CD4-positive, alpha-beta T cell treated with Interleukin-4 for 1 hour (primary cell): ENCODE measurements around the gene CD84.
"Not testable (repeated sequence)": the region's sequence is repeated elsewhere in the genome, so short reads cannot be mapped to it uniquely, and the experiment has no call there.

Experiments
- DNase-seq, 2 donors: peaks; one replicate each; pipeline ENCODE4 v3.0.0-alpha.2; 2020 to 2022

The CD84 gene

GRCh38 chr1:160539990-160540858, 39.1 kb downstream of the CD84 start:
- DNase-seq, result peak; percentile 70 to 79

- no peak for DNase-seq
Measured at GRCh38 chr1:160539684-160539989, 39.7 kb downstream of the CD84 start.

- DNase-seq, result no peak
Measured at GRCh38 chr1:160538985-160539651, 40.2 kb downstream of the CD84 start.

GRCh38 chr1:160537714-160538665, 41.3 kb downstream of the CD84 start:
- DNase-seq, result no peak

- DNase-seq, result no peak
Measured at GRCh38 chr1:160534823-160535605, 44.3 kb downstream of the CD84 start.

GRCh38 chr1:160532557-160532813, 46.8 kb downstream of the CD84 start:
- DNase-seq, result not testable (repeated sequence)

GRCh38 chr1:160531809-160532556, 47.3 kb downstream of the CD84 start:
- not testable (repeated sequence) for DNase-seq

GRCh38 chr1:160529401-160529952, 49.8 kb downstream of the CD84 start:
- DNase-seq, result not testable (repeated sequence)

- DNase-seq, result not testable (repeated sequence)
Measured at GRCh38 chr1:160523789-160524188, 55.5 kb downstream of the CD84 start.

- peak; percentile 21 to 65 for DNase-seq
Measured at GRCh38 chr1:160522622-160523345, 56.5 kb downstream of the CD84 start, which contains the start of gene SLAMF6. SLAMF6 (minus strand) TSS chr1:160523255; CDS start chr1:160523192, 63 bp downstream.

GRCh38 chr1:160522136-160522535, 57.2 kb downstream of the CD84 start:
- DNase-seq, result no peak

GRCh38 chr1:160521554-160521953, 57.7 kb downstream of the CD84 start:
- no peak for DNase-seq

- peak in 1 of 2 donors; percentile 23 for DNase-seq
Measured at GRCh38 chr1:160520999-160521398, 58.3 kb downstream of the CD84 start.

GRCh38 chr1:160520582-160520981, 58.7 kb downstream of the CD84 start:
- no peak for DNase-seq

- DNase-seq, result peak; percentile 16 to 68
Measured at GRCh38 chr1:160519642-160520435, 59.5 kb downstream of the CD84 start.

- not testable (repeated sequence) for DNase-seq
Measured at GRCh38 chr1:160517519-160517918, 61.8 kb downstream of the CD84 start.

GRCh38 chr1:160515908-160516307, 63.4 kb downstream of the CD84 start:
- not testable (repeated sequence) for DNase-seq

GRCh38 chr1:160504651-160505050, 74.6 kb downstream of the CD84 start:
- DNase-seq, result no peak

- DNase-seq, result no peak
Measured at GRCh38 chr1:160503087-160503486, 76.2 kb downstream of the CD84 start.
